ENCODE data around the gene PPP1R13L.
"Not testable (repeated sequence)": the region's sequence is repeated elsewhere in the genome, so short reads cannot be mapped to it uniquely, and the experiment has no call there.

GRCh38 chr19:45410330-45410729 is 5.5 kb upstream of the PPP1R13L start:
- TF ChIP-seq EZH2 (IDR thresholded peaks at IDR 0.05; ENCODE audit: insufficient read depth, poor library complexity, severe bottlenecking); EZH2phosphoT487 (IDR thresholded peaks at IDR 0.05; ENCODE audit: insufficient read depth, low read depth): not testable (repeated sequence)

Data from GM23248 (cell line).